ENCODE measurements around the gene ZNF132.

DNA sequence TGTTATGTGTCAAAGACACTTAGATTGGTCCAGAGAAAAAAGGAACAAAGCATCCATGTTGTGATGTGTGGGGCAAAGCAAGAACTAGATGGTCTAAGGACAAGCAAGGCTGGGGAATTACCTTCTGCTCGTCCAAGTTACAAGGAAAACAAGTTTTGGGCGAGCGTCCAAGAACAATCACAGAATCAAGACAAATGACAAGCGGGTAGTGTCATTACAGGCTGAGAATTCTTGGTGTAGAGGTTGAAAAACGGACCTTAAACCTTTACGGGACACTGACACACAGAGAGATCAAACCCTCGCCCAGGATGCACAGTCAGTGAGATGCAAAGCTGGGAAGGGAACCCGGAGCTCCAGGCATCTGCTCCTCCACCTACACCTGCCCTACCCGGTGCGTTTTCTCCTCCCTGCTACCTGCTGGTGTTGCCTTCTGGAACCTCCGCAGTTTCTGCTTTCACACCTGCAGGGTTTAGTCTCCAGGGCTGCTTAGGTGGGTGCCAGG, 11.0 kb upstream of the ZNF132 start:
- TF ChIP-seq POLR2AphosphoS5 (IDR thresholded peaks at IDR 0.05; ENCODE audit: low read depth, low read length) (no peak), TAF1 (IDR thresholded peaks at IDR 0.05; ENCODE audit: borderline replicate concordance, insufficient read depth, low read length) (no peak)
- TF ChIP-seq, protein P1, sequence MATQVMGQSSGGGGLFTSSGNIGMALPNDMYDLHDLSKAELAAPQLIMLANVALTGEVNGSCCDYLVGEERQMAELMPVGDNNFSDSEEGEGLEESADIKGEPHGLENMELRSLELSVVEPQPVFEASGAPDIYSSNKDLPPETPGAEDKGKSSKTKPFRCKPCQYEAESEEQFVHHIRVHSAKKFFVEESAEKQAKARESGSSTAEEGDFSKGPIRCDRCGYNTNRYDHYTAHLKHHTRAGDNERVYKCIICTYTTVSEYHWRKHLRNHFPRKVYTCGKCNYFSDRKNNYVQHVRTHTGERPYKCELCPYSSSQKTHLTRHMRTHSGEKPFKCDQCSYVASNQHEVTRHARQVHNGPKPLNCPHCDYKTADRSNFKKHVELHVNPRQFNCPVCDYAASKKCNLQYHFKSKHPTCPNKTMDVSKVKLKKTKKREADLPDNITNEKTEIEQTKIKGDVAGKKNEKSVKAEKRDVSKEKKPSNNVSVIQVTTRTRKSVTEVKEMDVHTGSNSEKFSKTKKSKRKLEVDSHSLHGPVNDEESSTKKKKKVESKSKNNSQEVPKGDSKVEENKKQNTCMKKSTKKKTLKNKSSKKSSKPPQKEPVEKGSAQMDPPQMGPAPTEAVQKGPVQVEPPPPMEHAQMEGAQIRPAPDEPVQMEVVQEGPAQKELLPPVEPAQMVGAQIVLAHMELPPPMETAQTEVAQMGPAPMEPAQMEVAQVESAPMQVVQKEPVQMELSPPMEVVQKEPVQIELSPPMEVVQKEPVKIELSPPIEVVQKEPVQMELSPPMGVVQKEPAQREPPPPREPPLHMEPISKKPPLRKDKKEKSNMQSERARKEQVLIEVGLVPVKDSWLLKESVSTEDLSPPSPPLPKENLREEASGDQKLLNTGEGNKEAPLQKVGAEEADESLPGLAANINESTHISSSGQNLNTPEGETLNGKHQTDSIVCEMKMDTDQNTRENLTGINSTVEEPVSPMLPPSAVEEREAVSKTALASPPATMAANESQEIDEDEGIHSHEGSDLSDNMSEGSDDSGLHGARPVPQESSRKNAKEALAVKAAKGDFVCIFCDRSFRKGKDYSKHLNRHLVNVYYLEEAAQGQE (IDR thresholded peaks at IDR 0.05; ENCODE audit: insufficient read depth in 1 of 2, low read depth in 2 of 2, low read length in 2 of 2): no peak

Data from PFSK-1 (cell line).